ENCODE data around the gene ATP8A2.
"Not testable (repeated sequence)": the region's sequence is repeated elsewhere in the genome, so short reads cannot be mapped to it uniquely, and the experiment has no call there.

ATP8A2 gene

GRCh38 chr13:25768838-25769237 lies 397.1 kb downstream of the ATP8A2 start:
- no peak for DNase-seq (ENCODE audit: low spot score)

GRCh38 chr13:25770601-25771000 lies 398.8 kb downstream of the ATP8A2 start:
- no peak for DNase-seq (ENCODE audit: low spot score)

- DNase-seq (ENCODE audit: low spot score) = no peak
These were observed 399.4 kb downstream of the ATP8A2 start for GRCh38 chr13:25771202-25771601.

GRCh38 chr13:25771641-25772478 lies 400.1 kb downstream of the ATP8A2 start:
- DNase-seq (ENCODE audit: low spot score) = no peak

GRCh38 chr13:25772534-25772933 lies 400.8 kb downstream of the ATP8A2 start:
- not testable (repeated sequence) for DNase-seq (ENCODE audit: low spot score)

GRCh38 chr13:25774056-25774455 lies 402.3 kb downstream of the ATP8A2 start:
- DNase-seq (ENCODE audit: low spot score) = not testable (repeated sequence)

- DNase-seq (ENCODE audit: low spot score) = no peak
These were observed 403.5 kb downstream of the ATP8A2 start for GRCh38 chr13:25775275-25775674.

GRCh38 chr13:25775986-25776385 lies 404.2 kb downstream of the ATP8A2 start:
- no peak for DNase-seq (ENCODE audit: low spot score)

GRCh38 chr13:25776722-25777121 lies 404.9 kb downstream of the ATP8A2 start:
- DNase-seq (ENCODE audit: low spot score) = no peak

- DNase-seq (ENCODE audit: low spot score) = no peak
These were observed 405.7 kb downstream of the ATP8A2 start for GRCh38 chr13:25777509-25777908.

- no peak for DNase-seq (ENCODE audit: low spot score)
These were observed 406.6 kb downstream of the ATP8A2 start for GRCh38 chr13:25778365-25778764.

- no peak for DNase-seq (ENCODE audit: low spot score)
These were observed 407.1 kb downstream of the ATP8A2 start for GRCh38 chr13:25778808-25779305.

GRCh38 chr13:25783076-25783475 lies 411.3 kb downstream of the ATP8A2 start:
- DNase-seq (ENCODE audit: low spot score) = no peak

GRCh38 chr13:25783601-25784024 lies 411.8 kb downstream of the ATP8A2 start:
- no peak for DNase-seq (ENCODE audit: low spot score)

- no peak for DNase-seq (ENCODE audit: low spot score)
These were observed 412.3 kb downstream of the ATP8A2 start for GRCh38 chr13:25784119-25784518.

- DNase-seq (ENCODE audit: low spot score) = not testable (repeated sequence)
These were observed 418.4 kb downstream of the ATP8A2 start for GRCh38 chr13:25790137-25790536.

- no peak for DNase-seq (ENCODE audit: low spot score)
These were observed 423.5 kb downstream of the ATP8A2 start for GRCh38 chr13:25795277-25795676.

- DNase-seq (ENCODE audit: low spot score) = no peak
These were observed 424.7 kb downstream of the ATP8A2 start for GRCh38 chr13:25796474-25796873.

GRCh38 chr13:25798998-25799397 lies 427.2 kb downstream of the ATP8A2 start:
- no peak for DNase-seq (ENCODE audit: low spot score)

- peak; percentile 75 for DNase-seq (ENCODE audit: low spot score)
These were observed 428.7 kb downstream of the ATP8A2 start for GRCh38 chr13:25800523-25800922.

GRCh38 chr13:25802579-25802978 lies 430.8 kb downstream of the ATP8A2 start:
- DNase-seq (ENCODE audit: low spot score) = no peak

- no peak for DNase-seq (ENCODE audit: low spot score)
These were observed 431.9 kb downstream of the ATP8A2 start for GRCh38 chr13:25803641-25804040.

GRCh38 chr13:25806264-25806974 lies 434.6 kb downstream of the ATP8A2 start:
- no peak for DNase-seq (ENCODE audit: low spot score)
